OCI-LY1 (cell line): Measurements from ENCODE around the gene CELSR1.

Experiments
- H2AFZ ChIP-seq: fragments of 200-600 bp; sonication (generic), shearing (Covaris generic); 2 replicates; pipeline ENCODE4 v1.6.0; 2014; ENCODE audit warnings: antibody characterized with exemption, mild to moderate bottlenecking, low read length
- H3F3A ChIP-seq: fragments of 200-600 bp; sonication (generic), shearing (Covaris generic); 2 replicates; pipeline ENCODE4 v1.6.0; 2014; ENCODE audit warnings: mild to moderate bottlenecking, antibody characterized with exemption, low read length, moderate library complexity; ENCODE audit not compliant: insufficient read depth
- H3K27ac ChIP-seq: fragments of 200-600 bp; sonication (generic); 2 replicates; pipeline ENCODE4 v1.5.1; 2014; ENCODE audit warnings: low read length, mixed run types, mild to moderate bottlenecking, low read depth; ENCODE audit not compliant: poor library complexity, severe bottlenecking
- H3K27me3 ChIP-seq: fragments of 200-600 bp; sonication (generic); 2 replicates; pipeline ENCODE4 v1.6.0; 2014; ENCODE audit warnings: antibody characterized with exemption, mild to moderate bottlenecking, low read length, moderate library complexity; ENCODE audit not compliant: insufficient read depth
- H3K36me3 ChIP-seq: fragments of 200-600 bp; sonication (generic); 2 replicates; pipeline ENCODE4 v1.6.1; 2014; ENCODE audit warnings: mild to moderate bottlenecking, antibody characterized with exemption, low read length, moderate library complexity, mixed read lengths; ENCODE audit not compliant: insufficient read depth
- H3K4me1 ChIP-seq: fragments of 200-600 bp; sonication (generic); 2 replicates; pipeline ENCODE4 v1.5.1; 2014; ENCODE audit warnings: mild to moderate bottlenecking, low read length, moderate library complexity; ENCODE audit not compliant: insufficient read depth, severe bottlenecking
- H3K4me2 ChIP-seq: fragments of 200-600 bp; sonication (generic), shearing (Covaris generic); 2 replicates; pipeline ENCODE4 v1.6.1; 2014; ENCODE audit warnings: low read length
- H3K4me3 ChIP-seq: fragments of 200-600 bp; sonication (generic); 2 replicates; pipeline ENCODE4 v1.5.1; 2014; ENCODE audit warnings: low read length, low read depth, mild to moderate bottlenecking, mixed read lengths; ENCODE audit not compliant: poor library complexity, severe bottlenecking
- H3K79me2 ChIP-seq: fragments of 200-600 bp; shearing (Covaris generic); 2 replicates; pipeline ENCODE4 v1.6.1; 2016; ENCODE audit warnings: mixed run types, low read length, mixed read lengths; ENCODE audit not compliant: insufficient read depth
- H3K9ac ChIP-seq: fragments of 200-600 bp; sonication (generic), shearing (Covaris generic); 2 replicates; pipeline ENCODE4 v1.6.1; 2014; ENCODE audit warnings: mild to moderate bottlenecking, low read length, mixed read lengths
- H3K9me2 ChIP-seq: fragments of 200-600 bp; sonication (generic), shearing (Covaris generic); 2 replicates; pipeline ENCODE4 v1.6.1; 2014; ENCODE audit warnings: low read depth, mild to moderate bottlenecking, low read length, mixed read lengths
- H3K9me3 ChIP-seq: fragments of 200-600 bp; shearing (Covaris generic); 2 replicates; pipeline ENCODE4 v1.6.1; 2014; ENCODE audit warnings: low read length, mixed read lengths
- H4K20me1 ChIP-seq: fragments of 200-600 bp; sonication (generic), shearing (Covaris generic); 2 replicates; pipeline ENCODE4 v1.6.0; 2016; ENCODE audit warnings: mild to moderate bottlenecking, low read length; ENCODE audit not compliant: insufficient read depth
- EZH2 ChIP-seq: fragments of 200-600 bp; sonication (generic), shearing (Covaris generic); IDR thresholded peaks from 2 replicates; pipeline ENCODE4 v1.8.0; 2017; ENCODE audit warnings: borderline replicate concordance, mixed run types, mild to moderate bottlenecking, antibody characterized with exemption, low read length, moderate library complexity, mixed read lengths
- TF ChIP-seq, protein P1 (sequence below): fragments of 200-600 bp; sonication (generic), shearing (Covaris generic); IDR thresholded peaks from 2 replicates; pipeline ENCODE4 v1.5.1; 2017; ENCODE audit warnings: mild to moderate bottlenecking, antibody characterized with exemption, low read length, moderate library complexity, mixed read lengths

Gene CELSR1

GRCh38 chr22:46417769-46418168 is 119.7 kb downstream of the CELSR1 start:
- no peak overlapping the region for H3K4me3 ChIP-seq
- no peaks in the 10 kb centered on the region for H3K79me2 ChIP-seq
- no peaks in the 10 kb centered on the region for H3K9me2 ChIP-seq
- no peaks in the 10 kb centered on the region for H3K9me3 ChIP-seq
- H3K27me3 ChIP-seq = no peaks in the 10 kb centered on the region
- H3K9ac ChIP-seq = no peak overlapping the region
- no peak overlapping the region for H3K4me2 ChIP-seq
- no peaks in the 10 kb centered on the region for H4K20me1 ChIP-seq
- H2AFZ ChIP-seq = no peak overlapping the region
- no peaks in the 10 kb centered on the region; the same call in 1 of the 2 replicates for H3K36me3 ChIP-seq
- H3F3A ChIP-seq = no peaks in the 10 kb centered on the region
- no peak for TF ChIP-seq EZH2
- peaks cover 21% of the 10 kb centered on the region for H3K4me1 ChIP-seq
- H3K27ac ChIP-seq = no peak overlapping the region

GRCh38 chr22:46416891-46417580 is 120.4 kb downstream of the CELSR1 start:
- Histone ChIP-seq H3K9me3 (no peaks in the 10 kb centered on the region), H3K9me2 (no peaks in the 10 kb centered on the region), H3K4me1 (peaks cover 14% of the 10 kb centered on the region), H3K4me2 (no peak overlapping the region), H3K9ac (no peak overlapping the region), H3K79me2 (no peaks in the 10 kb centered on the region), H3K27ac (no peak overlapping the region), H3F3A (no peaks in the 10 kb centered on the region), H3K27me3 (no peaks in the 10 kb centered on the region), H3K36me3 (no peaks in the 10 kb centered on the region; the same call in 1 of the 2 replicates), H2AFZ (no peak overlapping the region), H4K20me1 (no peaks in the 10 kb centered on the region), H3K4me3 (no peak overlapping the region)
- TF ChIP-seq, protein P1, sequence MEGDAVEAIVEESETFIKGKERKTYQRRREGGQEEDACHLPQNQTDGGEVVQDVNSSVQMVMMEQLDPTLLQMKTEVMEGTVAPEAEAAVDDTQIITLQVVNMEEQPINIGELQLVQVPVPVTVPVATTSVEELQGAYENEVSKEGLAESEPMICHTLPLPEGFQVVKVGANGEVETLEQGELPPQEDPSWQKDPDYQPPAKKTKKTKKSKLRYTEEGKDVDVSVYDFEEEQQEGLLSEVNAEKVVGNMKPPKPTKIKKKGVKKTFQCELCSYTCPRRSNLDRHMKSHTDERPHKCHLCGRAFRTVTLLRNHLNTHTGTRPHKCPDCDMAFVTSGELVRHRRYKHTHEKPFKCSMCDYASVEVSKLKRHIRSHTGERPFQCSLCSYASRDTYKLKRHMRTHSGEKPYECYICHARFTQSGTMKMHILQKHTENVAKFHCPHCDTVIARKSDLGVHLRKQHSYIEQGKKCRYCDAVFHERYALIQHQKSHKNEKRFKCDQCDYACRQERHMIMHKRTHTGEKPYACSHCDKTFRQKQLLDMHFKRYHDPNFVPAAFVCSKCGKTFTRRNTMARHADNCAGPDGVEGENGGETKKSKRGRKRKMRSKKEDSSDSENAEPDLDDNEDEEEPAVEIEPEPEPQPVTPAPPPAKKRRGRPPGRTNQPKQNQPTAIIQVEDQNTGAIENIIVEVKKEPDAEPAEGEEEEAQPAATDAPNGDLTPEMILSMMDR = no peak
- no peak for TF ChIP-seq EZH2

DNA sequence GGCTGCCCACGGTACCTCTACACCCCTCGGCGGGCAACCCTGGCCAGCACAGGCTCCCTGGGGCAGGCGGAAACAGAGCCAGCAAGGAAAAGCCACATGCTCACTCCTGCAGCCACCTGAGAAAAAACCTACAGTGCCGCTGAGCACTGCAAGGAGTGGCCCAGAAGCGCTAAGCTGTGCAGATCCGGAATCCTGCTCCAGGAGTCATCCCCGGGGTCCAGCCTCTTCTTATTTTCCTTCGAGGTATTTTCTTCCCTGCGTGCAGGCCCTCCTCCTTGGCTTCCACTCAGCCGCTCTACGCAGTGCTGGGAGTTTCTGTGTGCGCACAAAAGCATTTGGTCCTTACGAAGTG is 120.9 kb downstream of the CELSR1 start:
- Histone ChIP-seq H3K9me3 (no peaks in the 10 kb centered on the region), H3K36me3 (no peaks in the 10 kb centered on the region; the same call in 1 of the 2 replicates), H3K27me3 (no peaks in the 10 kb centered on the region), H3K4me2 (no peak overlapping the region), H3K27ac (no peak overlapping the region), H3K9me2 (no peaks in the 10 kb centered on the region), H2AFZ (no peak overlapping the region), H3K4me1 (peaks cover 9% of the 10 kb centered on the region), H3K9ac (no peak overlapping the region), H3F3A (no peaks in the 10 kb centered on the region), H3K79me2 (no peaks in the 10 kb centered on the region), H4K20me1 (no peaks in the 10 kb centered on the region), H3K4me3 (no peak overlapping the region)
- TF ChIP-seq, protein P1 = no peak
- no peak for TF ChIP-seq EZH2
